ENCODE measurements around the gene LGALS16. TPM values are rescaled to one million over a fixed set of nuclear protein-coding genes. Genes with fewer than 3 reads are reported as not detected.
"Not testable (repeated sequence)": the region's sequence is repeated elsewhere in the genome, so short reads cannot be mapped to it uniquely, and the experiment has no call there.

LGALS16 gene
- total RNA-seq, 5 donors from 2014 or later (not counting 1 experiment from before 2014, with no cell fraction given) = not detected

DNA sequence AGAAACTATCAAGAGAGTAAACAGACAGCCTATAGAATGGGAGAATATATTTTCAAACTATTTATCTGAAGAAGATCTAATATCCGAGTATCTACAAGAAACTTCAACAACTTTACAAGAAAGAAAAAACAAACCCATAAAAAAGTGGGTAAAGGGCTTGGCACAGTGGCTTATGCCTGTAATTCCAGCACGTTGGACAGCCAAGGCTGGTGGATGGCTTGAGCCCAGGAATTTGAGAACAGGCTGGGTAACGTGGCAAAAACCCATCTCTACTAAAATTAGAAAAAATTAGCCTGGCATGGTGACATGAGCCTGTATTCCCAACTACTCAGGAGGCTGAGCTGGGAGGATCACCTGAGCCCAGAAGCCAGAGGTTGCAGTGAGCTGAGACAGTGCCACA, 7.8 kb upstream of the LGALS16 start:
- no peak for DNase-seq
- no peak for ATAC-seq (replicated peaks in 1 of 4)
- Histone ChIP-seq H3K27ac (ENCODE audit: low read length) (no peak overlapping the region), H3K4me3 (ENCODE audit: control insufficient read depth in 1 of 2, extremely low read depth in 1 of 2, low read length in 1 of 2) (no peak overlapping the region), H3K4me1 (ENCODE audit: control insufficient read depth in 1 of 2, extremely low read depth in 1 of 2, insufficient read depth in 2 of 2, low read length in 2 of 2) (no peaks in the 10 kb centered on the region), H3K9me3 (no peaks in the 10 kb centered on the region), H3K36me3 (ENCODE audit: control insufficient read depth in 2 of 2, extremely low read depth in 1 of 2, insufficient read depth in 1 of 2, low read length in 1 of 2) (no peaks in the 10 kb centered on the region), H3K27me3 (replicated peaks in 1 of 2; ENCODE audit: control insufficient read depth in 2 of 2, extremely low read depth in 1 of 2, insufficient read depth in 2 of 2, low read length in 1 of 2) (peaks cover 0 to 21% of the 10 kb centered on the region in 2 experiments)
- peaks cover 57 to 72% of the 10 kb centered on the region in 2 donors for H3K27me3 Mint-ChIP-seq
- ChIA-PET POLR2A (interaction anchor here in 1 of 2 donors (0.6 kb wide), 1 partner anchor 11 kb away, joined by 4 read pairs; no protein-coding TSS in a partner anchor), CTCF (no interaction called here)
- no peak overlapping the region for H3K27ac Mint-ChIP-seq
- no CpG with 5 or more reads among the region's 3 CpGs for WGBS (ENCODE audit: insufficient coverage)
- H3K4me3 Mint-ChIP-seq = no peak overlapping the region
- no peaks in the 10 kb centered on the region for H3K4me1 Mint-ChIP-seq
- H3K9me3 Mint-ChIP-seq = peaks cover 0 to 12% (median 0%) of the 10 kb centered on the region in 3 donors
- H3K36me3 Mint-ChIP-seq = no peaks in the 10 kb centered on the region

DNA sequence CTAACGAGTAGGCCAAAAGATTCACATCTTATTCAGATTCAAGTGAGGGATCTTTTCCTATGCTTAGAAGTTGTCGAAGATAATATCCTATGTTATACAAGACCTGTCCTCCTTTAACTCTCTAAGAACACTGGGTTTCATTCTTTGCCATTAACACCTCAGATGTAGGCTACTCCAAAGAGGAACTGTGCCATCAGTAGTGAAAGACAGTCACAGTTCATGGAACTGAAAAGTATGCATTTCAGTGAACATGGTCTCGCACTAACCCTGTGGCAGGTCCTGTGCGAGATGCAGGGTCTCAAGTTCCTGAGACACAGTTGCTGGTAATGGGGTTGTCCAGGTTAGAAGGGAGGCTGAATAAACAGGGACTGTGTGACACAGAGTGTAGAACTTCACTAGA, 4.1 kb downstream of the LGALS16 start:
- no peaks in the 10 kb centered on the region for H3K9me3 ChIP-seq
- no peak overlapping the region for H3K4me3 Mint-ChIP-seq

DNA sequence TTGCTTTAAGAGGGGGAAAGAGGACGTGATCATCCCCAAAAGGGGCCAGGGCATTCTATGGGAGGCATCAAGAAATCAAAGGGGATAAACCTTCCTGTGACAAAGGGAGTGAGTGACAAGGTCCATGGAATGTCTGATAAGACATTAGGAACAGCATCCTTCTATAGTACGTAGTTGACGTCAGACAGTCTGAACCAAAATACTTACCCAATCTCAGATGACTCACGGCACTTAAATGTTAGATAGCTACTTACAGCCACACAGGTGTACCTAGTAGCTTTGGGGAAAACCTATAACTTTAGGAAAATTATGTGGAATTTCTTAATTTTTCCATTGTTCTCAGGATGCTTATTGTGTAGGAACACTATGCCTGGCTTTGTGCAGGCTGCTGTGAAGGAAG, 4.9 kb downstream of the LGALS16 start:
- ChIA-PET CTCF (no interaction called here), POLR2A (no interaction called here)
- Mint-ChIP-seq H3K4me3 (no peak overlapping the region), H3K9me3 (no peaks in the 10 kb centered on the region), H3K27ac (no peak overlapping the region), H3K36me3 (peaks cover 3% of the 10 kb centered on the region), H3K4me1 (peaks cover 0 to 9% (median 0%) of the 10 kb centered on the region in 3 donors), H3K27me3 (peaks cover 4 to 10% of the 10 kb centered on the region in 2 donors)
- H3K4me3 ChIP-seq (ENCODE audit: control insufficient read depth in 1 of 2, extremely low read depth in 1 of 2, low read length in 1 of 2) = no peak overlapping the region
- no peaks in the 10 kb centered on the region for H3K4me1 ChIP-seq (ENCODE audit: control insufficient read depth in 1 of 2, extremely low read depth in 1 of 2, insufficient read depth in 2 of 2, low read length in 2 of 2)
- no peak overlapping the region for H3K27ac ChIP-seq (ENCODE audit: low read length)
- no peaks in the 10 kb centered on the region for H3K9me3 ChIP-seq
- no peaks in the 10 kb centered on the region for H3K36me3 ChIP-seq (ENCODE audit: control insufficient read depth in 2 of 2, extremely low read depth in 1 of 2, insufficient read depth in 1 of 2, low read length in 1 of 2)
- no peak for ATAC-seq (replicated peaks in 1 of 4)
- WGBS (ENCODE audit: insufficient coverage) = no CpG with 5 or more reads among the region's 4 CpGs
- H3K27me3 ChIP-seq (replicated peaks in 1 of 2; ENCODE audit: control insufficient read depth in 2 of 2, extremely low read depth in 1 of 2, insufficient read depth in 2 of 2, low read length in 1 of 2) = peaks cover 0 to 6% of the 10 kb centered on the region in 2 experiments
- DNase-seq = no peak

More for the DNA sequence above, 4.1 kb downstream of the LGALS16 start:
- H3K36me3 ChIP-seq (ENCODE audit: control insufficient read depth in 2 of 2, extremely low read depth in 1 of 2, insufficient read depth in 1 of 2, low read length in 1 of 2) = no peaks in the 10 kb centered on the region
- peaks cover 0 to 5% of the 10 kb centered on the region in 2 experiments for H3K27me3 ChIP-seq (replicated peaks in 1 of 2; ENCODE audit: control insufficient read depth in 2 of 2, extremely low read depth in 1 of 2, insufficient read depth in 2 of 2, low read length in 1 of 2)
- no peaks in the 10 kb centered on the region for H3K4me1 ChIP-seq (ENCODE audit: control insufficient read depth in 1 of 2, extremely low read depth in 1 of 2, insufficient read depth in 2 of 2, low read length in 2 of 2)
- peaks cover 4 to 10% of the 10 kb centered on the region in 2 donors for H3K27me3 Mint-ChIP-seq
- 88% methylated on average over 2 of the region's 4 CpGs for WGBS (ENCODE audit: insufficient coverage)
- peaks cover 0 to 9% (median 0%) of the 10 kb centered on the region in 3 donors for H3K4me1 Mint-ChIP-seq
- H3K27ac ChIP-seq (ENCODE audit: low read length) = no peak overlapping the region
- H3K36me3 Mint-ChIP-seq = no peaks in the 10 kb centered on the region
- H3K27ac Mint-ChIP-seq = no peak overlapping the region
- ChIA-PET POLR2A (no interaction called here), CTCF (no interaction called here)
- ATAC-seq (replicated peaks in 1 of 4) = no peak
- H3K4me3 ChIP-seq (ENCODE audit: control insufficient read depth in 1 of 2, extremely low read depth in 1 of 2, low read length in 1 of 2) = no peak overlapping the region
- no peak for DNase-seq
- H3K9me3 Mint-ChIP-seq = no peaks in the 10 kb centered on the region

DNA sequence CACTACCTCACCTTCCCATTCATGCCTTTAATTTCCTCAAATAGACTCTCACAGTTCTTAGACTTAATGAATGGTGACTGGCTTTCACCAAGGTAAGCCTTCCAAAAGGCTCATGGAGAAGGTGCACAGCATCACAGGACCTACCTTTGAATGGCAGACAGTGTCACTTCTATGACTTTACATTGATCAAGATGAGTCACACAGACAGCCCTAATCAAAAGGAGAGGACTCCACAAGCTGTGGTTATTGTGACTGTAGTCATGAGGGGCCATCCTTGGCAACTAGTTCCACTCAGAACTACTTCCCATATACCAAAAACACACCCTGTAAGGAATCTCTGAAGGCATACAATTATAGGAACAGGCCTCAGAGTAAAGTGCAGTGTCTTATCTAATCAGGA, 5.9 kb downstream of the LGALS16 start:
- POLR2A ChIA-PET = no interaction called here

DNA sequence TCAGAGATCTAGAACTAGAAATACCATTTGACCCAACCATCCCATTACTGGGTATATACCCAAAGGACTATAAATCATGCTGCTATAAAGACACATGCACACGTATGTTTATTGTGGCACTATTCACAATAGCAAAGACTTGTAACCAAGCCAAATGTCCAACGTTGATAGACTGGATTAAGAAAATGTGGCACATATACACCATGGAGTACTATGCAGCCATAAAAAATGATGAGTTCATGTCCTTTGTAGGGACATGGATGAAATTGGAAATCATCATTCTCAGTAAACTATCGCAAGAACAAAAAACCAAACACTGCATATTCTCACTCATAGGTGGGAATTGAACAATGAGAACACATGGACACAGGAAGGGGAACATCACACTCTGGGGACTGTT, 14.1 kb downstream of the LGALS16 start:
- no CpG with 5 or more reads among the region's 3 CpGs for WGBS (ENCODE audit: insufficient coverage)
- H3K4me1 ChIP-seq (ENCODE audit: control insufficient read depth in 1 of 2, extremely low read depth in 1 of 2, insufficient read depth in 2 of 2, low read length in 2 of 2); DNase-seq; H3K9me3 Mint-ChIP-seq; ATAC-seq (replicated peaks in 1 of 4); H3K27ac ChIP-seq (ENCODE audit: low read length); H3K4me3 ChIP-seq (ENCODE audit: control insufficient read depth in 1 of 2, extremely low read depth in 1 of 2, low read length in 1 of 2); CTCF ChIA-PET; H3K27me3 ChIP-seq (replicated peaks in 1 of 2; ENCODE audit: control insufficient read depth in 2 of 2, extremely low read depth in 1 of 2, insufficient read depth in 2 of 2, low read length in 1 of 2); POLR2A ChIA-PET; H3K36me3 Mint-ChIP-seq; H3K36me3 ChIP-seq (ENCODE audit: control insufficient read depth in 2 of 2, extremely low read depth in 1 of 2, insufficient read depth in 1 of 2, low read length in 1 of 2); H3K4me3 Mint-ChIP-seq; H3K27ac Mint-ChIP-seq; H3K9me3 ChIP-seq: not testable (repeated sequence)
- Mint-ChIP-seq H3K27me3 (peaks cover 14 to 16% of the 10 kb centered on the region in 2 donors), H3K4me1 (peaks cover 20 to 27% (median 22%) of the 10 kb centered on the region in 3 donors)

More for the DNA sequence above, 5.9 kb downstream of the LGALS16 start:
- CTCF ChIA-PET = no interaction called here
- DNase-seq (no peak), ATAC-seq (replicated peaks in 1 of 4) (peak in 2 of 4 experiments; percentile 12 to 43)
- no peaks in the 10 kb centered on the region for H3K9me3 Mint-ChIP-seq
- no peaks in the 10 kb centered on the region for H3K9me3 ChIP-seq
- no peaks in the 10 kb centered on the region for H3K4me1 ChIP-seq (ENCODE audit: control insufficient read depth in 1 of 2, extremely low read depth in 1 of 2, insufficient read depth in 2 of 2, low read length in 2 of 2)
- peak overlapping the region in 1 of 2 donors; percentile 15 for H3K27ac Mint-ChIP-seq
- H3K4me3 ChIP-seq (ENCODE audit: control insufficient read depth in 1 of 2, extremely low read depth in 1 of 2, low read length in 1 of 2) = no peak overlapping the region
- H3K27me3 ChIP-seq (replicated peaks in 1 of 2; ENCODE audit: control insufficient read depth in 2 of 2, extremely low read depth in 1 of 2, insufficient read depth in 2 of 2, low read length in 1 of 2) = peaks cover 0 to 12% of the 10 kb centered on the region in 2 experiments
- peaks cover 0 to 9% (median 0%) of the 10 kb centered on the region in 3 donors for H3K4me1 Mint-ChIP-seq
- no peak overlapping the region for H3K4me3 Mint-ChIP-seq
- H3K27ac ChIP-seq (ENCODE audit: low read length) = no peak overlapping the region
- peaks cover 7 to 13% of the 10 kb centered on the region in 2 donors for H3K27me3 Mint-ChIP-seq
- H3K36me3 Mint-ChIP-seq = peaks cover 4% of the 10 kb centered on the region
- no peaks in the 10 kb centered on the region for H3K36me3 ChIP-seq (ENCODE audit: control insufficient read depth in 2 of 2, extremely low read depth in 1 of 2, insufficient read depth in 1 of 2, low read length in 1 of 2)

DNA sequence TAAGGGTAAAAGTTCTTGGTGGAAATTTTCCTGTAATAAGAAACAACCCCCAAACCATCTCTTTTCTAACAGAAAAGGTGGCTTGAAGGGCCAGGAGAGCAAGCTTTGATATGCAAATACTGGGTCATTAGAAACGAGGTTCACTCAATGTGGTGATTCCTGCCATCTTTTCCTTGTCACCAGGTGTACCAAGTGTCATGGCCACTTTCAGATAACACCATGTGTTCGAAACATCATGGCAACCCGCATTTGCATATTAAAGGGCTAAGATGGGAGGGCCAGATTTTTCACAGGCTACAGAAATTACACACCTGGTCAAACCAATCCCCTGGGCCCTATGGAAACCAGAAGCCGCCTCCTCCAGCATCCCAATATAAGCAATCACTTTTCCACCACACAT, 15.3 kb downstream of the LGALS16 start:
- H3K4me1 ChIP-seq (ENCODE audit: control insufficient read depth in 1 of 2, extremely low read depth in 1 of 2, insufficient read depth in 2 of 2, low read length in 2 of 2) = peaks cover 0 to 9% of the 10 kb centered on the region in 2 experiments
- ChIA-PET POLR2A (no interaction called here), CTCF (interaction anchor here in 1 of 2 donors (0.7 to 0.8 kb wide), 2 partner anchors 84 to 110 kb away, joined by 3 read pairs; no protein-coding TSS in a partner anchor)
- H3K9me3 ChIP-seq = no peaks in the 10 kb centered on the region
- no peak overlapping the region for H3K4me3 ChIP-seq (ENCODE audit: control insufficient read depth in 1 of 2, extremely low read depth in 1 of 2, low read length in 1 of 2)
- WGBS (ENCODE audit: insufficient coverage) = 25% methylated on average over 1 of the region's 4 CpGs
- Mint-ChIP-seq H3K27ac (no peak overlapping the region), H3K4me1 (peaks cover 24 to 34% (median 26%) of the 10 kb centered on the region in 3 donors), H3K27me3 (peaks cover 14 to 16% of the 10 kb centered on the region in 2 donors), H3K9me3 (no peaks in the 10 kb centered on the region), H3K4me3 (no peak overlapping the region), H3K36me3 (no peaks in the 10 kb centered on the region)
- H3K27ac ChIP-seq (ENCODE audit: low read length) = no peak overlapping the region
- DNase-seq (no peak), ATAC-seq (replicated peaks in 1 of 4) (no peak)
- peaks cover 2 to 3% of the 10 kb centered on the region in 2 experiments for H3K27me3 ChIP-seq (replicated peaks in 1 of 2; ENCODE audit: control insufficient read depth in 2 of 2, extremely low read depth in 1 of 2, insufficient read depth in 2 of 2, low read length in 1 of 2)
- H3K36me3 ChIP-seq (ENCODE audit: control insufficient read depth in 2 of 2, extremely low read depth in 1 of 2, insufficient read depth in 1 of 2, low read length in 1 of 2) = no peaks in the 10 kb centered on the region

All from T-cell (primary cell).